GM18498 (cell line): Measurements from ENCODE around the gene NT5DC1.

Experiments
- ATAC-seq: cut with Tn5 transposase; IDR thresholded peaks from one replicate; pipeline ENCODE4 v1.9.1; 2021; ENCODE audit warnings: mild to moderate bottlenecking, moderate library complexity; ENCODE audit not compliant: unreplicated experiment

The NT5DC1 gene

DNA sequence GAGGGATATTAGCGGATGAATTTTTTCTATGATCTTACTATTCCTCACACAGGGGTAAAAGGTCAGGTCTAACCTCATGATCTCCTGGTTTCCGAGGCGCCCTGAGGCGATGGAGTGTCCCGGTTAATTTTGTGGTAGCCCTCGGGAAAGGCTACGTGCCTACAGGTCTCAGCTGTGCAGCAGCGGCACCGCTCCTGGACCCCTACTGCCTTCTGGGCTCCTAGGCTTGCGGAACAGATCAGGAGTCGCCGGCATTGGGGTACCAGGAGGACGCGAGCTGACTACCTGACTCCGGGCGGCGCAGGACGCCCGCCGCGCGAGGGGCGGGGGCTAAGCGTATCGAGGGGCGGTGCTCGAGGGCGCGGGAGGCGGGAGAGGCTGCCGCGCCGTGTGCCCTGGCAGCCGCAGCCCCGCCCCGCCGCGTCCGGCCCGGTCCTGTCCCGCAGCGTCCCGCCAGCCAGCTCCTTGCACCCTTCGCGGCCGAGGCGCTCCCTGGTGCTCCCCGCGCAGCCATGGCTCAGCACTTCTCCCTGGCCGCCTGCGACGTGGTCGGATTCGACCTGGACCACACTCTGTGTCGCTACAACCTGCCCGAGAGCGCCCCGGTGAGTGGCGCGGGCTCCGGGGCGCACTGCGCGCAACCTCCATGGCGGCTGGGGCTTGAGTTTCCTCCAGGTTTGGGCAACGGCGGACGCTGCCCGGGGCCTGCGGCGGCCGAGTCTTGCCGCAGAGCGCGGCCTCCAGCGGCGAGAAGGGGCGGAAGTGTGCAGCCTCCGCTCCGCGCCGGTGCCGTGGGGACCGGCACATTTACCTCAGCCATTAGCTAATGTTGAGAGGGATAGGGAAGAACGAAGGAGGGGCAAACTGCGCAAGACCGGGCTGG, at the start of gene NT5DC1:
TSS of gene NT5DC1 (plus strand) at position 435 of the 883 bp plus-strand sequence. CDS start at position 513, 78 bp downstream.
- peak; percentile 91 for ATAC-seq

DNA sequence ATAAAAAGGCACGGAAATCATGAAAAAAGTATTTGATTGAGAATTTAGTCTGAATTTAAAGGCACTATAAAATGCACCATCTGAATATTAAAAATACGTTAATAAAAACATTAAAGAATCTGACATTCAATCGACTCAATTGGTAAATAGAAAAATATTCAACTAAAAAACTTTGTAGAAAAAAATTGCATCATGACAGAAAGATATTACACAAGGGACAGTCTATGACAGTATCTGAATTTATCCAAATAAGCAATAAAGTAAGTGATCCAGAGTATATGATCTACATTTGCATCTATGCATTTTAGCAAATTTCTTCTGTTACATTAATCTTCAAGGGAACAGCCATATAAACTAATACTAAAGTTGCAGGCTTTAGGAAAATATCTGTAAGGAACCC, 49.4 kb upstream of the NT5DC1 start:
- ATAC-seq, result no peak

DNA sequence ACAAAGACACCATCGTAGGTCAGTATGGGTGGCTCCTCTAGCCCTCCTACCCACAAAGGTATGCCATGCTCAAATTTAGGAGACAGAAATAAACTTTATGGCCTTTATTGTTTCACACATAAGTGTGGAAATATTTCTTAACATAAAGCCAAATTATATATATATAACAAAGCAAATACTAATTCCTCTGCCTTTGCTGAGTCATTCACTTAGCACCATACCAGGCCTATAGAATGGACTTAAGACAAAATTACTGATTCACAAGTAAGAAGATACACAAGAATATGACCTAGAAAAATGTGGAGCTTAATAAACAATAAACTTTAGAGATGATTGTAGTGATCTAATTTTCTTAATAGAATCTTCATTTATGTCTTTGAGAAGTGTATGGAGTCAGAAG, 45.1 kb upstream of the NT5DC1 start:
- ATAC-seq, result no peak

DNA sequence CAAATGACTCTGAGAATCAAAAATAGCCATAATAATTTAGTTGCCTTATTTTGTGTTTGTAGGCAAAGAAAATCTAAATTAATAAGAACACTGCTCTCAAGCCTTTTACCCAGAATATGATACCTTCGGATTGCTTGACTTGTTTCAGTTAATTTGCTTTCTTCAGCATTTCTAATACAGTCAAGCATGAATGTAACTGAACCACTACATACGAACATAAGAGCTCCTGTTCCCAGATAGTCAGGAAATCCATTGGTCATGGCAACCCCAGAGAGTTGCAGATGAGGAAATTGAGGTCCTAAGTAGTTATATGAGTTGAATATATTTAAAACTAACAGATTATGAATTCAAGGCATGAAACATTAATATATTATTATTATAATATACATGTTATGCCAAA, 42.9 kb upstream of the NT5DC1 start:
- no peak for ATAC-seq

DNA sequence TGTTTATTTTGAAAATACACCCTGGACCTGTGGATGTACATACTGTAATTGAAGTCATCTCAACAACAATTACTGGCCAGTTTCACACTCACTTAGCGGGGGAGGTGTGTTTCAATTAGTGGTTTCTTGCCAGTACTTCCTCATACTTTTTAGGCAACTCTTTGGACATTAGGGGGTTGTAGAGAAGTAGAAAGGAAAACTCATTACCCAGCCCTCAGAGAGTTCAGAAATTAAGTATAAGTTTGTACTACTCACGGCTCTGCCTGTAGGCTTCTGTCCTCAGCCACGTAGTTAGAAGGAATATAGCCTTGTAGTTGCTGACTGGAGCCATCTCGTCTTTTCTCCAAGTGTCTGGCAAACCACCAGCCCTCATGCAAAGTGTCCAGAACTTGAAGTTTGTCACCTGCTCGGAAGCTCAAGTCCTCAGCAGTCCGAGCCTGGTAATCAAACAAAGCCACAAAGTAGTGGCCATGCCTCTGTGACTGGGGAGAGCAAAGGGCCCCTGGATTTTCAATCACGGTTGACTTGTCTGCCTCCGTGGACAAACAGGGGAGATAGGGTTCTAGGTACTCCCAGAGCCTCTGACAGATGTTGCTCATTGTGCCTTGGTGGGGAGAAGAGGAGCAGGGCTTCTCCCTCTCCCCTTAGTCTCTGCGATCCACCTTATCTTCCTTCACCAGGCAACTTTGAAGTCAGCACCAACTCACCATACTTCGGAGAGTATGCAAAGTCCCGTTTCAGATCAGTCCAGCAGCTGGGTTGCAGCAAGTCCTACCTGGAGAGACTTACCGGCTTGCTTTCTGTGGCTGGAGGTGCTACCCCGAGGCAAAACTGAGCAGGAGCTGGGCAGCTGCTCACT, 40.7 kb upstream of the NT5DC1 start:
- ATAC-seq, result peak; percentile 74

DNA sequence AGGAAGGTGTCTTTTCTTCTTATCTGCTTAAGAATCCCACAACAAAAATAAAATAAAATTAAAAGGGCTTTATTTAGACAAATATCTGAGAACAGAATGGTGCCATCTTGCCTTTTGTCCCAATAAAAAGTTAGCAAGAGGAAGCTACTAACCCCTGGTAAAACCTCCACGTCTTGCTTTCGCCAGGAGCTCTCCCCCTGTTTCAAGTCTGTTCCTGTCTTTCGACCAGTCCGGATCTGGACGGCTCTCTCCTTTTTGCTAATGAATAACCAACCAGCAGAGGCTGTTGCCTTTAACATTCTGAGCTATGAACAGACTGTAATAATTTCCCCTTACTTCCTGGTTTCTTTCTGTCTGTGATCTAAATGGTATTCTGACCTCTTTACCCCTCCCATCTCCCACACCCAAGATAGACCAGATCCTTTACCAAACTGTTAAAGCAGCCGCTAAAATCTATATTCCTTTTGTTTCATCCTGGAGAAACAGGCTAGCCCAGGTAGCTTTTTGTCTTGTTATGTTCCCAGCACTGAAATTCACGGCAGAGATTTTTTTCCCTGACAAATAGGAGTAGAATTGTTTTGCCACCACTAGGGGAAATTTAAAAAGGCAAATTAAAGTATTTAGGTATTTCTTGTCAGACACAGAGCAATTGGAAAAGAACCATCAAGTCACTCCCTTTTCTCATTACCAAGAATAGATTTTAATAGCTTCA, 39.9 kb upstream of the NT5DC1 start, which contains the start of gene FRK:
TSS of gene FRK (minus strand) at position 320 of the 712 bp plus-strand sequence. CDS start 580 bp downstream, outside the sequence.
- ATAC-seq, result no peak

DNA sequence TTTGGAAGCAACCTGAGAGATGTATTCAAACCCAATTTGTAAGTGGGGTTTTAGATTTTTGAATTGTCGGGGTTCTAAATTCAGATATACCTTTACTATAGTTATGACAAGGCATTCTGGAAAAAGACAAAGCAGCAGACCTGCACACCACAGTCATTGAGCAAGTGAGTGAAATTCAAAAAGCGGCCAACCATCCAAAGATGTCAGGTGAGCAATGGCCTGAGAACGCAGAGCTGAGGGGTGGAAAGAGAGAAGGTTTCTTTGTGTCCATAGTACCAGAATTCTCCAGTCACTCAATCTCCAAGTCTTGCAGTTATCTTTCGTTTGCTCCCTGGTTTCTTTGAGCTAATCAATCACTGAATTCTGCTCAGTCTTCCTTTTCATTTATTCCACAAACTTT, 38.2 kb upstream of the NT5DC1 start:
- no peak for ATAC-seq

DNA sequence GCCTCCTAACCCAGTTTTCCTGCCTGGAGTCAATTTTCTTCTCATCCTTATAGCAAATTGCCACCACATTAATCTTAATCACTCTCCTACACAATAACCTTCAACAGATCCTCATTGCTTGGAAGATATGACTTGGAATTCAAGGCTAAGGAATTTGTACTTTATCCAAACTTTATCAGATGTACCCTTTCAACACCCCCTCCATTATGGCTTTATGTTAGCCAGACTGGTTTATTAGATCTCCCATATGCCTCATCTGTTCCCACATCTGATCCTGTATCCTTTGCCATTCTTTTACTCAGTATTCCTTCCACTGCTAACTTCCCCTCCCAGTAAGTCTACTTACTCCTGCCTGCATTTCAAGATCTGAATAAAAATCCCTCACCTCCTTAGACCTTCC, 36.0 kb upstream of the NT5DC1 start:
- no peak for ATAC-seq

DNA sequence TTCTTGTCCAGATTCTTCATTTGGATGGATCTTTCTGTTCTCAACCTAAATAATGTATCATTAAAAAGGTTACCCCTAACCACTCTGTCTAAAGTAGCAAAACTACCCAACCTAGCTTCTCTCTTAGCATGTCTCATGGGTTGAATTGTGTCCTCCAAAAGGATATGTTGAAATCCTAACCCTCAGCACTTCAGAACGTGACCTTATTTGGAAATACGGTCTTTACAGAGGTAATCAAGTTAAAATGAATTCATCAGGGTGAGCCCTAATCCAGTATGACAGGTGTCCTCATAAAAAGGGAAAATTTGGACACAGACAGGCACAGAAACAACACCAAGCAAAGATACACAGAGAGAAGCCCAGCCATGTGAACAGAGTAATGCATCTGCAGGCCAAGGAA, 33.9 kb upstream of the NT5DC1 start:
- ATAC-seq, result no peak

DNA sequence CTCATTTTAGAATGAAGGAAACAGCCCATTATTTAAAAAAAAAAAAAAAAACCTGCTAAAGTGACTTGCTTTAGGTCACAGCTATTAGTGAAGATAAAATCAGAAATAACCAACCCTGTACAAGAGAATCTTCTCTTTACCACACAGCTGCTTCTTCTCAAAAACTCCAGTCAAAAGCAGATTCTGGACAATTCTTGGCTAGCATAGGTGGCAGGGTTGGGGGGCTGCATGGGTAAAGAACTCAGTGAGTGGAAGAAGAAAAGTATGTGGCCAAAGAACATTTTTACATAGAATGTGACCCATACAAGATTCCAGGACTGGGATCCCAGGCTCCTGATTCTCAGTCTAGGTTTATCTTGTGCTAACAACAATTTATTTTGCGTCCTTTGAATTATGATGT, 30.6 kb upstream of the NT5DC1 start:
- no peak for ATAC-seq

DNA sequence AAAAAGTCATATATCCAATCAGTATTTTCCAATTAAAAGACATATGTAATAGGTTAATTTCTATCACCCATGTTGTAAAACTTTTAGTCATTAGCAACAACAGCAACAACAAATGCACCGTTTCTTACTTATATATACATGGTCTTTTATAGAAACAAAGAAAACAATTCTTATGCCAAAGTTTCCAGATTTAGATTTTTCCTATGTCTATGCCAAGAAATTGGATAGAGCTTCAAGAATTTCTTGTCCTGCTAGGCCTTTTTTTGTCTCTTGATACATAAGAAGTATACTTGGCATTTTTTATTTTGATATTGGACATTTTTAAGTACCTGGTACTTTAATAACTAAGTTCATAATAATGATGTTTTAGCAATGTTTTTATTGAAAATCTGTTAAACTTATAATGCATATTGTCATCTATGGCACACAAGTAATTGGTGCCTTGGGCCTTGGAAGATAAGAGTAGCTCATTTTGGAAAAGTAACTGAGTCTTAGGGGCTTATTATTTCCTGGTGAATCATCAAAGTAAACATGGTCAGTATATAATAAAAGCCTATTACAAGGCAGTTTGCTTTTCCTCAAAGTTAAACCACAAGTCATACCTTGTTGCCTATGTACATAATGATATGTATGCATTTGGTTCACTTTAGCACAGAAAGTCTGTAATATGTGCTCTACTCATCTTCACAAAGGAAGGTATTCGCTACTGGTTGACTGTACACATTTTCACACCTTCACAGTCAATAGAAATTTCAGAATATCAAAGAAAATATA, 29.9 kb upstream of the NT5DC1 start:
- ATAC-seq, result no peak

DNA sequence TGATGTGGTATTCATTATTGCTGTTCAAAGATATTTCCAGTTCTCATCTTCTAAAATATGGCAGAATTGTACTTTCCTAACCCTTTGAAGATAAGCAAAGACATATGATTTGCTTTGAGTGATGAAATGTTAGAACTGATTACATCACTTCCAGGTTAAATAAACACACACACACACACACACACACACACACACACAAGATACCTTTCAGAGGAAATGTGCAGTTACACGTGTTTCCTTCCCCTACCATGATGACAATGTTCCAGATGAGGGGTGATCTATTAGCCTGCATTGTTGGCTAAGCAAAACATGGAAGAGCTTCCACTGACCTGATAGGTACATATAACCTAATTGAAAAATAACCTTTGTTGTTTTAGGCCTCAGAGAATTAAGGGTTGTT, 28.3 kb upstream of the NT5DC1 start:
- ATAC-seq, result no peak

DNA sequence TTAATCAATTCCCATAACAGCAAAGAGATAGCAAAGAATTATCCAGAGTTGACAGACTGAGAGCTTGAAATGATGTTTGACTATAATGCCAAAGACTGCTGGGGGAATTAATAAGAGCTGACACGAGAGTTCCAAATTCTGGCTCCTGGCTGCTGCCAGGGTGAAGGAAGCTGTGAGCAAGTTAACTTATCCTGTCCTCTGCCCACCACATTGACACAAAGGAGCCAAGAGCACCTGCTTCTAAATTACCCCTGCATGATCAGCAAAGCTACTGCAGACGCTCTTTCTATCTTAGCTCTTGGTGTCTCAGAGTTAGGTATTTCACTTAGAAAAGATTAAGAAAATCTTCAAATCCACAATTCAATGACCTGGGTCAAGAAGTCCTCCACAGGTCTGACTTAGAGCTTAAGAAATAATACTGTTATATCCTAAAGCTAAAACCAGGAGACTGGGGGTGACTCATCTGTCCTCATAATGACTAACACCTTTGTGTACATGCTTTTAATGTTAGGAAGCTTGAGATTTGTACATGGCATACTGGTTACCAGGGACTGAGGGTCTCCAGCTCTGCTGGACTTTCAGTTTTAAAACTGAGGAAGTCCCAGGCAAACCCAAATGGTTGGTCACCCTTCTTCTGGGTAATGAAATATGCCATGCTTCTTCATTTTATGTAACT, 26.8 kb upstream of the NT5DC1 start:
- no peak for ATAC-seq

DNA sequence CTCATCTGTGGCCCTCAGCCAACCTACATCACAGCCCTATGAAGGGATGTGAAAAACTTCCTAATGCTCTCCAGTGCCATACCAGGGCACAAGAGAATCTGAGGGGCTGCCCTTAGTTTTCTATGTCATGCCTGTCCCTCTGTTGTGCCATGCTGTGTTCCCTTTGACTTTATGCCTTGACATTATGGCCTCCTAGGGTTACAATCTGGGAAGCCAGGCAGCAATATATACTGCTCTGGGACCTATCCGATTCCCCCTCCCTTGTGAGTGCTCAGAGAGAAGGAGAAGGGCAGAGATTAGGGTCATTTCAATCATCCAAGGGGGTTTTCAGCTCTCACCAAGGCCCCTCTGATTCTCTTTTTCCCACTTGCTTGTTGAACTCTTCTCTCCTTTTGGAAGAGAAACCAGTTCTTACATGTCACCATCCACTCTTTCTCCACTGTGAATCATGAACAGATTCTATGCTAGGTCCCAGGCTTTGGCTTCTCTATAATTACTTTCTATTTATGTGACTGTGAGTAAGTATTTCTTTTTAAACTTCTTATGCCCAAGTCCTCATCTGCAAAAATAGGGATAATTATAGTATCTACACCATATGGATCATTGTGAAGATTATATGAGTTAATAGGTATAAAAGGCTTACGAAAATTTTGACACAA, 25.8 kb upstream of the NT5DC1 start:
- no peak for ATAC-seq

DNA sequence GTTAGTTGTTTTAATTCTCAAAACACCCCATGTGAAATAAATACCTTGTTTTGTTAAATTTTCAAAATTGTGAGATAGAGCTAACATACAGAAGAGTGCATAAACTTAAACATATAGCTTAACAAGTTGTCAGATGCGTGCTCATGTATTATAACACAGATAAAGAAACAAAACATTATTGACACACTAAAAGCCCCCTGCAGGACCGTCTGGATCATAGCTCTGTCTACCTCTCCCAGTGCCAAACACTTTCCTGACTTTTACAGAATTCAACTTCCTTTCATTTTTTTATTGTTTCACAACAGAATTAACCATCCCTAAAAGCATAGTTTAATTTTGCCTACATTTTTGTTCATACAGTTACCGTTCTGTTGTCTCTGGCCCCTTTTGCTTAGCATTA, 22.1 kb upstream of the NT5DC1 start:
- ATAC-seq, result no peak

DNA sequence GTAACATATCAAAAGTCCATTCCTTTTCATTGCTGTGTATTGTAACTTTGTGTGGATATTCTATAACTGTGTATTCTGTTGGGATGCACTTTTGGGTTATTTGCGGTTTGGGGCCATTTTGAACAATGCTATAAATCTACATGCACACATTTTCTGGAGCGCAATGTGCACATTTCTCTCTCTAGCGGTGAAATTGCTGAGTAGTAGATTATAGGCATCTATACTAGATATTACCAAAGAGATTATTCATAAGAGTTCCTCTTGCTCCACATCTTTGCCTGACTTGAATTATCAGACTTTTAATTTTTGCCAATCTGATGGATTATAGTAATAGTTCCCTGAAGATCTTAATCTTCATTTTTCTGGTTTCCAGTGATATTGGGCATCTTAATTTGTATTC, 21.7 kb upstream of the NT5DC1 start:
- ATAC-seq, result no peak

DNA sequence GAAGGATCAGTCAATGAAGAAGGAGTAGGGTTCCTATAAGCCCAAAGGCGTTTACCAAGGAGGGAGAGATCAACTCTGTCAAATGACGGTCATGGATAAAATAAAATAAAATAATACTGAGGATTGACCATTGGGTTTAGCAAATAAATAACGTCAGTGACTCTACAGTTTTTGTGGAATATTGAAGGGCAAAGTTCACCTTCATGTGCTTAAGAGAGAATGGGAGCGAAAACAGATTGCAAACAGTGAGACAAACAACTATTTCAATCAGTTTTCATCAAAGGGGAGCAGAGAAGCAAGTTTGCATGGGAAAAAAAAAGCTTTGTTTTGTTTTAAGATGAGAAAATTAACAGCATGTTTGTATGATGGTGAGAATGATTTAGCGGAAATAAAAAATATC, 17.6 kb upstream of the NT5DC1 start:
- no peak for ATAC-seq

DNA sequence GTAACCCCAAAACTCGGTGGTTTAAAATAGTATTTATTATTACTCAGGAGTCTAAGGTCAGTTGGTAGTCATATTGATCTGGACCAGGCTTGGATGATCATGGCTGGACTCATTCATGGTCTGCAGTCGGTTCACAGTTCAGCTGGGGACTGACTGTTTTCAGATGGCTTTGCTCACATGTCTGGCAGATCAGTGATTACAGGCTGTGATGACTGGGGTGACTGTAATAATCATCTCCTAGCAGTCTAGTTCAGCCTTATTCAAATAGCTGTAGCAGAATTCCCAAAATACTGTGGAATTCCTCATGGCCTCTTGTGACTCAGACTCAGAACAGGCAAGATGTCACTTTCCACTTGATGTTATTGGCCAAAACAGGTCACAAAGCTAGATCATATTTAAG, 16.4 kb upstream of the NT5DC1 start:
- ATAC-seq, result no peak

DNA sequence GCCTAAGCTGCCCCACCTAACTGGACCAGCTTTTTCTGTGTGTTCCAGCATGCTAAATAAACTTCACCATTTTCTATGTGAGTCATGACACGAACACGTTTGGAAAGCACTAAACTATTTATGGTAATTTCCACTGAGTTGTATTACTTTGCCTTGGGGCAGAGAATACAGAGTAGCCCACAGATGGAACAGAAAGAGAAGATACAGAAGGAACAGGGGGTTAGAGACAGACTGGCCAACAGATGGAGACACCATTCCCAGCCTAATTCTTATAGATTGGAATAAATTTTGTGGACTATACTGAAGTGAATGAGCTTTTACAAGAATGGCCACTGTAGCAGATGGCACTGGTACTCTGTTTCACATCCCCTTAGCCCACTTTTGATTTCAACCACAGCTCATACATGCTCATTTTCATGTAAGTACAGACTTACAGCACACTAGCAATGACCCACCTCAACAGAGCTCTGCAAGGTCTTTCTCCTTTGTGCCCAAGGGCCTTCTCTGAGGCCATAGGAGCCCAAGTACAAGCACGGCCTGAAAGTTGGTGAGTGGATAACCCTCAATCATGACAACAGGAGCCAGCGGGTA, 13.1 kb upstream of the NT5DC1 start:
- peak; percentile 97 for ATAC-seq
